Heart left ventricle (tissue), 13 donors: Measurements from ENCODE around the gene BMPER.

Experiments
- CTCF ChIP-seq, 12 donors: fragments of 200-600 bp; sonication (generic) in 4 of 12; IDR thresholded peaks; one replicate each; pipeline versions ENCODE4 v1.5.0 to v1.8.0; 2018 to 2022; ENCODE audit warnings: antibody characterized with exemption in 12 of 12, mild to moderate bottlenecking in 5 of 12
- POLR2A ChIP-seq, 2 donors: fragments of 450-650 bp; IDR thresholded peaks; one replicate each; pipeline ENCODE4 v1.6.1; 2017; ENCODE audit warnings: antibody characterized with exemption in 2 of 2, mild to moderate bottlenecking in 2 of 2, moderate library complexity in 2 of 2
- donor health status: ischemic (EF 13 %, LVEDD 7.1; RV severe dilation, severe dysfunction).
- donor health status: DM: no; HTN: yes; CAD: no.
- donor health status: DM: no; HTN: no; CAD: no.
- donor health status: ischemic (EF 25% LVEDD 6.9; RV normal size, moderate dysfunction).
- donor health status: ischemic (EF 25% LVEDD 5.7; RV mildly dilated, moderate dysfunction).
- donor health status: ischemic (EF 35%, LVEDD 5.7; RV mildly dilated, moderate dysfunction).
- donor health status: nonischemic (EF 11% LVEDD 7.7; RV severe dilation, severe dysfunction).
- donor health status: DM: yes; HTN: yes; CAD: no.
- donor health status: PGD.
- donor health status: ischemic (EF 29% LVEDD 5.4; RV normal size, mild dysfunction).
- donor health status: nonischemic (EF 23%, LVEDD 6.1; RV moderate dilation, normal function).

- no peak for TF ChIP-seq CTCF (IDR thresholded peaks at IDR 0.05)
- no peak for TF ChIP-seq POLR2A (IDR thresholded peaks at IDR 0.05)
Measured at GRCh38 chr7:34192906-34193305, 287.6 kb downstream of the BMPER start.
